ENCODE results near the gene FBXL4. TPM values are rescaled to one million over a fixed set of nuclear protein-coding genes. Genes with fewer than 3 reads are reported as not detected.

Gene FBXL4
- total RNA-seq, 6 donors from 2014 or later: 6.3 to 25.9 (median 14.4) TPM

GRCh38 chr6:98885330-98885729 is 62.4 kb downstream of the FBXL4 start:
- TF ChIP-seq POLR2A (IDR thresholded peaks at IDR 0.05) (no peak), CTCF (IDR thresholded peaks at IDR 0.05) (no peak), POLR2AphosphoS5 (IDR thresholded peaks at IDR 0.05) (no peak), EP300 (IDR thresholded peaks at IDR 0.05) (no peak)
- Histone ChIP-seq H3K27ac (no peak overlapping the region), H3K9me3 (no peaks in the 10 kb centered on the region), H3K4me1 (no peaks in the 10 kb centered on the region), H3K27me3 (no peaks in the 10 kb centered on the region), H3K4me3 (no peak overlapping the region), H3K36me3 (peaks cover 0 to 16% (median 3%) of the 10 kb centered on the region in 4 donors)
- WGBS, 2 donors: 94 to 96% methylated on average over 3 of the region's 3 CpGs
- ATAC-seq (ENCODE audit: low FRiP score in 2 of 2) (no peak), DNase-seq (no peak)

- no peak overlapping the region for H3K4me3 ChIP-seq
- no peaks in the 10 kb centered on the region for H3K9me3 ChIP-seq
- no peaks in the 10 kb centered on the region for H3K27me3 ChIP-seq
- ATAC-seq (ENCODE audit: low FRiP score in 2 of 2) (no peak), DNase-seq (no peak)
- H3K27ac ChIP-seq: no peak overlapping the region
- peaks cover 0 to 15% (median 0%) of the 10 kb centered on the region in 4 donors for H3K36me3 ChIP-seq
- TF ChIP-seq CTCF (IDR thresholded peaks at IDR 0.05) (no peak), POLR2A (IDR thresholded peaks at IDR 0.05) (no peak), POLR2AphosphoS5 (IDR thresholded peaks at IDR 0.05) (no peak), EP300 (IDR thresholded peaks at IDR 0.05) (no peak)
- no peaks in the 10 kb centered on the region for H3K4me1 ChIP-seq
Measured at GRCh38 chr6:98880486-98880885, 67.3 kb downstream of the FBXL4 start.

GRCh38 chr6:98877250-98877649 is 70.5 kb downstream of the FBXL4 start:
- Histone ChIP-seq H3K9me3 (no peaks in the 10 kb centered on the region), H3K36me3 (peaks cover 0 to 19% (median 0%) of the 10 kb centered on the region in 4 donors), H3K27ac (no peak overlapping the region), H3K4me3 (no peak overlapping the region), H3K27me3 (no peaks in the 10 kb centered on the region), H3K4me1 (no peaks in the 10 kb centered on the region)
- DNase-seq: no peak
- TF ChIP-seq CTCF (IDR thresholded peaks at IDR 0.05) (no peak), POLR2A (IDR thresholded peaks at IDR 0.05) (no peak), EP300 (IDR thresholded peaks at IDR 0.05) (no peak), POLR2AphosphoS5 (IDR thresholded peaks at IDR 0.05) (no peak)
- no peak for ATAC-seq (ENCODE audit: low FRiP score in 2 of 2)
- 77% methylated on average over 1 of the region's 1 CpG; no CpG with 5 or more reads in 1 of the 2 donors for WGBS, 2 donors

GRCh38 chr6:98875375-98875774 is 72.4 kb downstream of the FBXL4 start:
- Histone ChIP-seq H3K4me3 (no peak overlapping the region), H3K9me3 (no peaks in the 10 kb centered on the region), H3K36me3 (peaks cover 0 to 28% (median 0%) of the 10 kb centered on the region in 4 donors), H3K27me3 (no peaks in the 10 kb centered on the region), H3K27ac (no peak overlapping the region), H3K4me1 (no peaks in the 10 kb centered on the region)
- DNase-seq (no peak), ATAC-seq (ENCODE audit: low FRiP score in 2 of 2) (no peak)
- WGBS, 2 donors: 69 to 79% methylated on average over 2 of the region's 2 CpGs
- TF ChIP-seq POLR2A (IDR thresholded peaks at IDR 0.05) (no peak), EP300 (IDR thresholded peaks at IDR 0.05) (no peak), POLR2AphosphoS5 (IDR thresholded peaks at IDR 0.05) (no peak), CTCF (IDR thresholded peaks at IDR 0.05) (no peak)

- H3K4me1 ChIP-seq: no peaks in the 10 kb centered on the region
- WGBS, 2 donors: 74 to 80% methylated on average over 3 of the region's 3 CpGs
- no peaks in the 10 kb centered on the region for H3K27me3 ChIP-seq
- TF ChIP-seq EP300 (IDR thresholded peaks at IDR 0.05): no peak
- TF ChIP-seq POLR2AphosphoS5 (IDR thresholded peaks at IDR 0.05): no peak
- no peak for TF ChIP-seq CTCF (IDR thresholded peaks at IDR 0.05)
- TF ChIP-seq POLR2A (IDR thresholded peaks at IDR 0.05): no peak
- DNase-seq (no peak), ATAC-seq (ENCODE audit: low FRiP score in 2 of 2) (no peak)
- H3K9me3 ChIP-seq: no peaks in the 10 kb centered on the region
- no peak overlapping the region for H3K27ac ChIP-seq
- peaks cover 0 to 13% (median 0%) of the 10 kb centered on the region in 4 donors for H3K36me3 ChIP-seq
- no peak overlapping the region for H3K4me3 ChIP-seq
Measured at GRCh38 chr6:98871821-98872220, 75.9 kb downstream of the FBXL4 start.
